GM10248 (cell line): ENCODE measurements around the gene WNT16.
"Not testable (repeated sequence)": the region's sequence is repeated elsewhere in the genome, so short reads cannot be mapped to it uniquely, and the experiment has no call there.

Experiments
- CTCF ChIA-PET: fragments of 300-600 bp; sonication (Branson Sonifier 250); formaldehyde crosslinking; extraction: SDS; loops from one replicate; lab custom pipeline; 2021; ENCODE audit warnings: antibody characterized with exemption; lab: Yijun Ruan, JAX
- POLR2A ChIA-PET: fragments of 350-650 bp; sonication (Branson Sonifier 250); formaldehyde crosslinking; extraction: SDS; loops from one replicate; lab custom pipeline; 2020; ENCODE audit warnings: antibody characterized with exemption; lab: Yijun Ruan, JAX
- DNase-seq: peaks from one replicate; pipeline ENCODE4 v3.0.0; 2012; ENCODE audit errors: extremely low spot score
- CTCF ChIP-seq: IDR thresholded peaks from 2 replicates; pipeline ENCODE4 v1.5.1; 2012; ENCODE audit warnings: mild to moderate bottlenecking, low read depth; ENCODE audit errors: extremely low read depth, missing control alignments, control extremely low read depth

Gene WNT16

GRCh38 chr7:121305109-121305508, 23.7 kb upstream of the WNT16 start:
- ChIA-PET POLR2A (no interaction called here), CTCF (no interaction called here)
- DNase-seq: no peak
- TF ChIP-seq CTCF: no peak

- POLR2A ChIA-PET: no interaction called here
- TF ChIP-seq CTCF: no peak
- CTCF ChIA-PET: no interaction called here
- DNase-seq: no peak
Measured at GRCh38 chr7:121306565-121306964, 22.2 kb upstream of the WNT16 start.

GRCh38 chr7:121307021-121307574, 21.7 kb upstream of the WNT16 start:
- POLR2A ChIA-PET: no interaction called here
- CTCF ChIA-PET: no interaction called here
- TF ChIP-seq CTCF: no peak
- no peak for DNase-seq

GRCh38 chr7:121313220-121313792, 15.5 kb upstream of the WNT16 start:
- ChIA-PET CTCF (interaction anchor here (1.3 kb wide), 1 partner anchor 16 kb away, joined by 3 read pairs; no protein-coding TSS in a partner anchor), POLR2A (no interaction called here)
- no peak for DNase-seq
- TF ChIP-seq CTCF: no peak

- DNase-seq: no peak
- no peak for TF ChIP-seq CTCF
- ChIA-PET POLR2A (no interaction called here), CTCF (interaction anchor here (1.3 kb wide), 1 partner anchor 15 kb away, joined by 3 read pairs; no protein-coding TSS in a partner anchor)
Measured at GRCh38 chr7:121313793-121314676, 14.8 kb upstream of the WNT16 start.

- POLR2A ChIA-PET, DNase-seq, CTCF ChIA-PET: not testable (repeated sequence)
Measured at GRCh38 chr7:121315170-121315569, 13.6 kb upstream of the WNT16 start.

GRCh38 chr7:121322460-121322859, 6.3 kb upstream of the WNT16 start:
- no peak for TF ChIP-seq CTCF
- no peak for DNase-seq
- CTCF ChIA-PET: no interaction called here
- POLR2A ChIA-PET: no interaction called here
